Ishikawa (cell line): ENCODE results near the gene TLE3.

ENCODE experiments used
- CEBPB ChIP-seq: IDR thresholded peaks from 2 replicates; pipeline ENCODE4 v1.6.1; 2012
- CREB1 ChIP-seq: IDR thresholded peaks from 2 replicates; pipeline ENCODE4 v1.6.1; 2012; ENCODE audit warnings: low read depth
- EGR1 ChIP-seq: IDR thresholded peaks from 2 replicates; pipeline ENCODE4 v1.6.1; 2012
- EP300 ChIP-seq: IDR thresholded peaks from 2 replicates; pipeline ENCODE4 v1.6.1; 2012; ENCODE audit warnings: borderline replicate concordance
- FOXM1 ChIP-seq: IDR thresholded peaks from 2 replicates; pipeline ENCODE4 v1.6.1; 2012; ENCODE audit warnings: low read depth, borderline replicate concordance
- MAX ChIP-seq: IDR thresholded peaks from 2 replicates; pipeline ENCODE4 v1.6.1; 2012
- NFIC ChIP-seq: IDR thresholded peaks from 2 replicates; pipeline ENCODE4 v1.6.1; 2012
- RAD21 ChIP-seq: IDR thresholded peaks from 2 replicates; pipeline ENCODE4 v1.6.1; 2012; ENCODE audit warnings: low read depth
- TAF1 ChIP-seq: IDR thresholded peaks from 2 replicates; pipeline ENCODE4 v1.6.1; 2012; ENCODE audit warnings: low read depth, mild to moderate bottlenecking
- TCF12 ChIP-seq: IDR thresholded peaks from 2 replicates; pipeline ENCODE4 v1.6.1; 2012; ENCODE audit warnings: low read depth
- TEAD4 ChIP-seq: IDR thresholded peaks from 2 replicates; pipeline ENCODE4 v1.6.1; 2012
- USF1 ChIP-seq: IDR thresholded peaks from 2 replicates; pipeline ENCODE4 v1.6.1; 2012
- YY1 ChIP-seq: IDR thresholded peaks from 2 replicates; pipeline ENCODE4 v1.6.1; 2012; ENCODE audit warnings: low read depth
- ZBTB7A ChIP-seq: IDR thresholded peaks from 2 replicates; pipeline ENCODE4 v1.6.1; 2012; ENCODE audit warnings: low read depth
- TF ChIP-seq, protein P1 (sequence below): IDR thresholded peaks from 2 replicates; pipeline ENCODE4 v1.6.1; 2012; ENCODE audit warnings: low read depth, mild to moderate bottlenecking

The TLE3 gene

GRCh38 chr15:70066447-70066846, 31.3 kb downstream of the TLE3 start:
- TF ChIP-seq, protein P1, sequence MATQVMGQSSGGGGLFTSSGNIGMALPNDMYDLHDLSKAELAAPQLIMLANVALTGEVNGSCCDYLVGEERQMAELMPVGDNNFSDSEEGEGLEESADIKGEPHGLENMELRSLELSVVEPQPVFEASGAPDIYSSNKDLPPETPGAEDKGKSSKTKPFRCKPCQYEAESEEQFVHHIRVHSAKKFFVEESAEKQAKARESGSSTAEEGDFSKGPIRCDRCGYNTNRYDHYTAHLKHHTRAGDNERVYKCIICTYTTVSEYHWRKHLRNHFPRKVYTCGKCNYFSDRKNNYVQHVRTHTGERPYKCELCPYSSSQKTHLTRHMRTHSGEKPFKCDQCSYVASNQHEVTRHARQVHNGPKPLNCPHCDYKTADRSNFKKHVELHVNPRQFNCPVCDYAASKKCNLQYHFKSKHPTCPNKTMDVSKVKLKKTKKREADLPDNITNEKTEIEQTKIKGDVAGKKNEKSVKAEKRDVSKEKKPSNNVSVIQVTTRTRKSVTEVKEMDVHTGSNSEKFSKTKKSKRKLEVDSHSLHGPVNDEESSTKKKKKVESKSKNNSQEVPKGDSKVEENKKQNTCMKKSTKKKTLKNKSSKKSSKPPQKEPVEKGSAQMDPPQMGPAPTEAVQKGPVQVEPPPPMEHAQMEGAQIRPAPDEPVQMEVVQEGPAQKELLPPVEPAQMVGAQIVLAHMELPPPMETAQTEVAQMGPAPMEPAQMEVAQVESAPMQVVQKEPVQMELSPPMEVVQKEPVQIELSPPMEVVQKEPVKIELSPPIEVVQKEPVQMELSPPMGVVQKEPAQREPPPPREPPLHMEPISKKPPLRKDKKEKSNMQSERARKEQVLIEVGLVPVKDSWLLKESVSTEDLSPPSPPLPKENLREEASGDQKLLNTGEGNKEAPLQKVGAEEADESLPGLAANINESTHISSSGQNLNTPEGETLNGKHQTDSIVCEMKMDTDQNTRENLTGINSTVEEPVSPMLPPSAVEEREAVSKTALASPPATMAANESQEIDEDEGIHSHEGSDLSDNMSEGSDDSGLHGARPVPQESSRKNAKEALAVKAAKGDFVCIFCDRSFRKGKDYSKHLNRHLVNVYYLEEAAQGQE, result no peak
- TF ChIP-seq RAD21 (no peak), FOXM1 (no peak), EGR1 (no peak), TCF12 (no peak), USF1 (no peak), TEAD4 (no peak), YY1 (no peak), CEBPB (no peak), NFIC (no peak), ZBTB7A (no peak), EP300 (no peak), MAX (no peak)

DNA sequence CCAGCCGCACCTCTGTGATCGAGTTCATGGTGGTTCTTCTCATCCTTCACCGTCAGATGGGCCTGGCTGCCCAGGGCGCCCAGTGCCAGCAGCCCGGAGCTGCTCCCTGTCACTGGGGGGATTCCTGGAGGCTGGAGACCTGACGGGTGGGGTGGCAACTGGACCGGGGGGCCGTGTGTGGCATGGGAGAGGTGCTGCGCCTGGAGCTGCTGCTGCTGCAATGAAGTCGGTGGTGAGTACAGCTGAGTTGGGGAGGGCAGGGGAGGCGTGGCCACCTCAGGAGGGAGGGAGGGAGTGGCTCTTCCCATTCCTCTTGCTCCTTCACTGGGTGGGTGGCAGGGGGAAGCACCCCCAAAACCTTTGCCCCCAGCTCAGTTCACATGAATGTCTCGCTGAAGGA, 31.7 kb downstream of the TLE3 start:
- TF ChIP-seq FOXM1 (no peak), TCF12 (no peak), EP300 (no peak), TEAD4 (no peak), USF1 (no peak), CEBPB (no peak), RAD21 (no peak), NFIC (no peak), MAX (no peak), ZBTB7A (no peak), YY1 (no peak), TAF1 (no peak), EGR1 (no peak), CREB1 (no peak)
- TF ChIP-seq, protein P1, result no peak

GRCh38 chr15:70065006-70065722, 32.6 kb downstream of the TLE3 start:
- TF ChIP-seq EP300 (no peak), NFIC (peak; percentile 65; the same call in 1 of the 2 replicates), TAF1 (no peak), TEAD4 (peak; percentile 58)

DNA sequence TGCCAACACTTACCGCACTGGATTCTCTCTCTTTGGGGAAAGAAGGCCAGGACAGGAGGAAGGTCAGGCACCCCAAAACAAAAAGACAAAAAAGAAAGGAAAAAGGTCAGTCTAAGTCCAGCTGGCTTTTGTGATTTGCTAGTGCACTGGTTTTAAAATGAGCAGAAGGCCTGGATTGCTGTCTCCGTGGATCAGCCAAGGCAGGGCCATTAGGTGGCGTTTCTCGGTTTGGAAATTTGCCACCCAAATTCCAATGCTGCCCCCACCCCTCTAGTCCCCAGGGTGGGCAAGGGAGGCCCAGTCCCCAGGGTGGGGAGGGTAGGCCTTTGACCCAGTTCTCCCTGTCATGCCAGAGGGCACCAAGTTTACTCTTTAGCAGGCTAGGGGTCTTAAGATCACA, 33.3 kb downstream of the TLE3 start:
- TF ChIP-seq RAD21 (no peak), EGR1 (no peak), USF1 (no peak), MAX (no peak), CREB1 (no peak), NFIC (no peak), ZBTB7A (no peak), EP300 (no peak), TEAD4 (no peak), TAF1 (no peak), FOXM1 (no peak), YY1 (no peak)
- TF ChIP-seq, protein P1, result no peak
